IMR-90 (cell line): ENCODE results near the gene RABGGTA. TPM values are rescaled to one million over a fixed set of nuclear protein-coding genes. Genes with fewer than 3 reads are reported as not detected.

Experiments
- ATAC-seq: fragments of 200-7000 bp; cut with Tn5 transposase; 2 replicates; pipeline ENCODE4 v1.9.1; 2020; ENCODE audit warnings: low read depth, mild to moderate bottlenecking, moderate library complexity
- BruUV-seq: library from RNA; stranded (reverse); fragments of 400-500 nt; replicated peaks from 2 replicates; lab custom pipeline; 2021; lab: Mats Ljungman, UMichigan
- CTCF ChIA-PET: fragments of 300-600 bp; formaldehyde crosslinking; extraction: SDS; loops from one replicate; lab custom pipeline; 2021; ENCODE audit warnings: antibody characterized with exemption; lab: Yijun Ruan, JAX
- POLR2A ChIA-PET: fragments of 300-600 bp; sonication (Branson Sonifier 250); formaldehyde crosslinking; loops from one replicate; lab custom pipeline; 2022; ENCODE audit warnings: antibody characterized with exemption; ENCODE audit not compliant: unreplicated experiment; lab: Charles Lee
- DNase-seq: peaks from one replicate; pipeline ENCODE4 v3.0.0; 2013
- H2AFZ ChIP-seq: replicated peaks from 2 replicates; pipeline ENCODE3; 2013; ENCODE audit warnings: low read length, mild to moderate bottlenecking; ENCODE audit not compliant: poor library complexity
- H2AK5ac ChIP-seq: 2 replicates; pipeline ENCODE4 v1.6.1; 2013; ENCODE audit warnings: low read depth, low read length, inconsistent platforms
- H2AK9ac ChIP-seq: replicated peaks from 2 replicates; pipeline ENCODE3; 2013; ENCODE audit warnings: mild to moderate bottlenecking, low read depth, low read length, moderate library complexity; ENCODE audit not compliant: poor library complexity
- H2BK120ac ChIP-seq: 2 replicates; pipeline ENCODE4 v1.6.1; 2013; ENCODE audit warnings: low read depth, low read length, inconsistent platforms
- H2BK15ac ChIP-seq: 3 replicates; pipeline ENCODE4 v1.6.1; 2013; ENCODE audit warnings: low read depth, low read length, inconsistent platforms
- H2BK20ac ChIP-seq: 2 replicates; pipeline ENCODE4 v1.6.1; 2013; ENCODE audit warnings: low read depth, mild to moderate bottlenecking, inconsistent platforms, low read length, moderate library complexity
- H2BK5ac ChIP-seq: 2 replicates; pipeline ENCODE4 v1.6.1; 2013; ENCODE audit warnings: mild to moderate bottlenecking, low read depth, low read length, inconsistent platforms; ENCODE audit not compliant: poor library complexity, severe bottlenecking
- H3K14ac ChIP-seq: replicated peaks from 2 replicates; pipeline ENCODE4 v1.6.1; 2013; ENCODE audit warnings: low read depth, low read length, inconsistent platforms
- H3K18ac ChIP-seq: 2 replicates; pipeline ENCODE4 v1.6.1; 2013; ENCODE audit warnings: low read depth, low read length, control low read depth
- H3K23ac ChIP-seq: 2 replicates; pipeline ENCODE4 v1.6.1; 2013; ENCODE audit warnings: low read depth, low read length, inconsistent platforms
- H3K27ac ChIP-seq: 2 replicates; pipeline ENCODE4 v1.5.1; 2013; ENCODE audit warnings: mild to moderate bottlenecking, control low read depth, low read length; ENCODE audit not compliant: insufficient read depth
- H3K27me3 ChIP-seq: 2 replicates; pipeline ENCODE4 v1.6.1; 2013; ENCODE audit warnings: low read length; ENCODE audit not compliant: control insufficient read depth, insufficient read depth
- H3K36me3 ChIP-seq: 2 replicates; pipeline ENCODE4 v1.6.1; 2013; ENCODE audit warnings: low read length, mixed read lengths; ENCODE audit not compliant: control insufficient read depth, insufficient read depth
- H3K4ac ChIP-seq: 2 replicates; pipeline ENCODE4 v1.6.1; 2013; ENCODE audit warnings: low read depth, low read length, inconsistent platforms
- H3K4me1 ChIP-seq: 2 replicates; pipeline ENCODE4 v1.6.1; 2013; ENCODE audit warnings: low read length, mixed read lengths; ENCODE audit not compliant: control insufficient read depth, insufficient read depth
- H3K4me2 ChIP-seq: 2 replicates; pipeline ENCODE4 v1.6.1; 2013; ENCODE audit warnings: low read depth, mild to moderate bottlenecking, control low read depth, low read length, moderate library complexity
- H3K4me3 ChIP-seq: 2 replicates; pipeline ENCODE4 v1.5.1; 2013; ENCODE audit warnings: low read depth, mild to moderate bottlenecking, control low read depth, low read length, moderate library complexity; ENCODE audit not compliant: insufficient read depth
- H3K56ac ChIP-seq: 2 replicates; pipeline ENCODE4 v1.6.1; 2013; ENCODE audit warnings: low read length, inconsistent platforms; ENCODE audit not compliant: insufficient read depth; ENCODE audit errors: extremely low read depth
- H3K79me1 ChIP-seq, 2 experiments: 2 replicates each; pipeline ENCODE4 v1.6.1; 2013; ENCODE audit warnings: low read length in 2 of 2, inconsistent platforms in 1 of 2, low read depth in 1 of 2
- H3K9ac ChIP-seq: 2 replicates; pipeline ENCODE4 v1.6.1; 2013; ENCODE audit warnings: low read depth, low read length, control low read depth
- H3K9me1 ChIP-seq: 2 replicates; pipeline ENCODE4 v1.6.1; 2013; ENCODE audit warnings: low read length, inconsistent platforms; ENCODE audit not compliant: insufficient read depth
- H3K9me3 ChIP-seq: 2 replicates; pipeline ENCODE4 v1.6.1; 2013; ENCODE audit warnings: low read length; ENCODE audit not compliant: control insufficient read depth, insufficient read depth
- H4K20me1 ChIP-seq: 2 replicates; pipeline ENCODE4 v1.6.1; 2013; ENCODE audit warnings: low read length, inconsistent platforms; ENCODE audit not compliant: insufficient read depth
- H4K5ac ChIP-seq: 2 replicates; pipeline ENCODE4 v1.6.1; 2013; ENCODE audit warnings: mild to moderate bottlenecking, low read depth, low read length, control low read depth
- H4K8ac ChIP-seq, 2 experiments: 2 replicates each; pipeline ENCODE4 v1.6.1; 2013; ENCODE audit warnings: low read depth in 2 of 2, low read length in 2 of 2, control low read depth in 1 of 2, inconsistent platforms in 1 of 2
- H4K91ac ChIP-seq: 2 replicates; pipeline ENCODE4 v1.6.1; 2013; ENCODE audit warnings: low read depth, low read length, inconsistent platforms; ENCODE audit not compliant: insufficient read depth
- FOS ChIP-seq: fragments of 150-350 bp; IDR thresholded peaks from 2 replicates; pipeline ENCODE4 v1.6.1; 2016; ENCODE audit warnings: low read depth, low read length
- WGBS, 2 experiments: methylation state at CpG; one replicate each; pipeline versions ENCODE4 v1.1.5 to v1.1.7; 2013; ENCODE audit warnings: missing lambda C conversion rate in 2 of 2; ENCODE audit not compliant: insufficient read length in 1 of 2; ENCODE audit errors: extremely low coverage in 2 of 2; 5-methylcytosine and 5-hydroxymethylcytosine counted together
- dilution Hi-C: fragments of 300-500 bp; cut with HindIII; formaldehyde crosslinking; loops from one replicate; pipeline ENCODE4 v1.14.3; 2018; ENCODE audit warnings: low sequenced_read_pairs; ENCODE audit not compliant: unreplicated experiment
- in situ Hi-C: fragments of 300-500 bp; cut with MboI; formaldehyde crosslinking; loops from 3 replicates; pipeline ENCODE4 v1.14.3; 2019; ENCODE audit warnings: low sequenced_read_pairs, inconsistent platforms, mixed read lengths
- intact Hi-C: fragments of 100-400 bp; cut with micrococcal nuclease; formaldehyde crosslinking; loops from 2 replicates; pipeline ENCODE4 v1.10.0; 2022
- polyA plus RNA-seq, 3 experiments: library from polyadenylated mRNA; depleted of rRNA; stranded (reverse); fragments of >200 nt; gene quantifications; 2 replicates each; pipeline ENCODE4 v1.2.3, GENCODE V29; 2012; ENCODE audit warnings: low replicate concordance in 1 of 3
- total RNA-seq: library from RNA; depleted of rRNA; stranded (reverse); fragments of >200 nt; gene quantifications from 2 replicates; pipeline ENCODE4 v1.2.3, GENCODE V29; 2012

The RABGGTA gene
- total and polyA plus RNA-seq, 2 of the 4 experiments (the other 2 are of a cell fraction): 25.6 to 55.6 TPM

- intact Hi-C loops: loop anchor here (10.0 kb wide), 1 partner anchor 306 kb away; the partner anchor contains the start of gene DHRS4L2
- ChIA-PET CTCF (no interaction called here), POLR2A (interaction anchor here (0.7 kb wide), 1 partner anchor 48 kb away, joined by 4 read pairs; the partner anchor contains the start of gene TINF2)
These were observed 19.3 kb upstream of the RABGGTA start for GRCh38 chr14:24290746-24291145.

More at GRCh38 chr14:24290746-24291145, 19.3 kb upstream of the RABGGTA start:
- Histone ChIP-seq H3K9ac (no peak overlapping the region), H3K14ac (no peak overlapping the region), H4K5ac (no peak overlapping the region), H3K4me2 (no peak overlapping the region), H3K9me3 (no peaks in the 10 kb centered on the region), H3K79me1 (no peaks in the 10 kb centered on the region; a peak in 1 of 4 replicates), H3K4me3 (no peak overlapping the region), H3K18ac (no peak overlapping the region), H2BK120ac (no peak overlapping the region), H3K27ac (no peak overlapping the region), H3K9me1 (no peaks in the 10 kb centered on the region; the same call in 1 of the 2 replicates), H3K27me3 (no peaks in the 10 kb centered on the region), H3K4ac (no peak overlapping the region), H3K56ac (no peak overlapping the region), H2AFZ (no peak overlapping the region), H2BK5ac (no peak overlapping the region), H2BK20ac (no peak overlapping the region), H2BK15ac (no peak overlapping the region), H4K8ac (no peak overlapping the region), H2AK9ac (no peak overlapping the region), H4K20me1 (no peaks in the 10 kb centered on the region; the same call in 1 of the 2 replicates), H3K36me3 (peaks cover 25% of the 10 kb centered on the region), H3K4me1 (no peaks in the 10 kb centered on the region), H3K23ac (no peak overlapping the region), H4K91ac (no peak overlapping the region), H2AK5ac (no peak overlapping the region)
- ATAC-seq (no peak), DNase-seq (no peak)
- no peak for TF ChIP-seq FOS
- dilution Hi-C loops (no loop called here), in situ Hi-C loops (no loop called here)
- no TSS peak for BruUV-seq
- 100% methylated on average over 1 of the region's 9 CpGs; no CpG with 5 or more reads in 1 of the 2 experiments for WGBS, 2 experiments
